HG03103 (cell line): ENCODE results near the gene FEM1B.

Experiments
- ATAC-seq: cut with Tn5 transposase; IDR thresholded peaks from one replicate; pipeline ENCODE4 v1.9.1; 2021; ENCODE audit warnings: low read depth; ENCODE audit not compliant: unreplicated experiment

Gene FEM1B

GRCh38 chr15:68279779-68280753, 2.5 kb downstream of the FEM1B start:
- no peak for ATAC-seq

GRCh38 chr15:68281008-68281407, 3.5 kb downstream of the FEM1B start:
- no peak for ATAC-seq

GRCh38 chr15:68283401-68283800, 5.9 kb downstream of the FEM1B start:
- ATAC-seq = no peak

- ATAC-seq = no peak
Measured at GRCh38 chr15:68284616-68285258, 7.2 kb downstream of the FEM1B start.

- ATAC-seq = no peak
Measured at GRCh38 chr15:68285259-68285980, 7.9 kb downstream of the FEM1B start.

- no peak for ATAC-seq
Measured at GRCh38 chr15:68286256-68286655, 8.7 kb downstream of the FEM1B start.

GRCh38 chr15:68289057-68289456, 11.5 kb downstream of the FEM1B start:
- ATAC-seq = no peak

GRCh38 chr15:68289621-68290352, 12.2 kb downstream of the FEM1B start:
- no peak for ATAC-seq

- no peak for ATAC-seq
Measured at GRCh38 chr15:68290715-68291114, 13.2 kb downstream of the FEM1B start.

GRCh38 chr15:68292157-68292781, 14.7 kb downstream of the FEM1B start:
- no peak for ATAC-seq

- ATAC-seq = no peak
Measured at GRCh38 chr15:68292967-68293366, 15.4 kb downstream of the FEM1B start.

GRCh38 chr15:68295014-68295805, 17.7 kb downstream of the FEM1B start:
- ATAC-seq = no peak

- no peak for ATAC-seq
Measured at GRCh38 chr15:68298336-68298735, 20.8 kb downstream of the FEM1B start.

GRCh38 chr15:68298882-68299381, 21.4 kb downstream of the FEM1B start:
- no peak for ATAC-seq

GRCh38 chr15:68299436-68299835, 21.9 kb downstream of the FEM1B start:
- ATAC-seq = no peak

GRCh38 chr15:68300115-68300940, 22.8 kb downstream of the FEM1B start:
- ATAC-seq = no peak

GRCh38 chr15:68301301-68301700, 23.8 kb downstream of the FEM1B start:
- no peak for ATAC-seq

GRCh38 chr15:68302729-68303128, 25.2 kb downstream of the FEM1B start:
- no peak for ATAC-seq
